Spleen (tissue), 11 donors: ENCODE data around the gene SEC31B. TPM values are rescaled to one million over a fixed set of nuclear protein-coding genes. Genes with fewer than 3 reads are reported as not detected.

Experiments used
- DNase-seq: peaks from one replicate; pipeline ENCODE4 v3.0.0-alpha.2; 2020
- H3K27ac ChIP-seq, 8 donors: fragments of 200-600 bp; sonication (generic) in 7 of 8; 1 replicate in 4 of 8; 2 replicates in 4 of 8; pipeline versions ENCODE4 v1.5.0 to v1.8.0; 2016 to 2021; ENCODE audit warnings: inconsistent platforms in 4 of 8, mild to moderate bottlenecking in 4 of 8, moderate library complexity in 1 of 8
- H3K27me3 ChIP-seq, 7 donors: fragments of 200-600 bp; sonication (generic) in 6 of 7; replicated peaks in 1 of 7; 1 replicate in 4 of 7; 2 replicates in 3 of 7; pipeline versions ENCODE4 v1.5.0 to v1.8.0; 2016 to 2021; ENCODE audit warnings: inconsistent platforms in 3 of 7, mild to moderate bottlenecking in 1 of 7
- H3K36me3 ChIP-seq, 6 donors: fragments of 200-600 bp; sonication (generic) in 5 of 6; 1 replicate in 4 of 6; 2 replicates in 2 of 6; pipeline versions ENCODE4 v1.5.0 to v1.8.0; 2016 to 2021; ENCODE audit warnings: inconsistent platforms in 2 of 6
- H3K4me1 ChIP-seq, 6 donors: fragments of 200-600 bp; sonication (generic) in 5 of 6; 1 replicate in 3 of 6; 2 replicates in 3 of 6; pipeline versions ENCODE4 v1.5.0 to v1.8.0; 2016 to 2021; ENCODE audit warnings: inconsistent platforms in 3 of 6
- H3K4me3 ChIP-seq, 8 donors: fragments of 200-600 bp; sonication (generic) in 7 of 8; 1 replicate in 4 of 8; 2 replicates in 4 of 8; pipeline versions ENCODE4 v1.5.0 to v1.8.0; 2016 to 2021; ENCODE audit warnings: inconsistent platforms in 4 of 8, mild to moderate bottlenecking in 4 of 8, moderate library complexity in 2 of 8
- H3K9me3 ChIP-seq, 8 donors: fragments of 200-600 bp; sonication (generic) in 7 of 8; 1 replicate in 4 of 8; 2 replicates in 4 of 8; pipeline versions ENCODE4 v1.5.0 to v1.8.0; 2016 to 2021; ENCODE audit warnings: inconsistent platforms in 4 of 8
- POLR2A ChIP-seq, 3 donors: fragments of 450-650 bp; IDR thresholded peaks; one replicate each; pipeline ENCODE4 v1.5.1; 2017; ENCODE audit warnings: antibody characterized with exemption in 3 of 3, mild to moderate bottlenecking in 1 of 3
- POLR2AphosphoS5 ChIP-seq, 3 donors: sonication (generic); formaldehyde crosslinking; IDR thresholded peaks; one replicate each; pipeline ENCODE4 v1.5.1; 2017; ENCODE audit warnings: antibody characterized with exemption in 3 of 3
- WGBS, 5 donors: extraction: QIAGEN DNeasy Blood & Tissue Kit in 3 of 5; methylation state at CpG; one replicate each; pipeline versions ENCODE4 v1.1.5 to v1.1.7; 2013 to 2018; 5-methylcytosine and 5-hydroxymethylcytosine counted together
- intact Hi-C: fragments of 100-400 bp; cut with DNase I; formaldehyde crosslinking; loops from one replicate; pipeline ENCODE4 v1.15.0; 2023; ENCODE audit warnings: low total_unique reads
- polyA plus RNA-seq, 3 donors: library from polyadenylated mRNA; stranded (reverse); fragments of 200-250 nt; gene quantifications; one replicate each; pipeline ENCODE4 v1.2.1, GENCODE V29; 2013
- total RNA-seq, 7 donors: library from RNA; depleted of rRNA in 3 of 7; stranded (reverse); fragments of >200 nt in 3 of 7; fragmentation: NEBNext Ultra II Directional in 4 of 7; extraction: Animal tissue kit (Norgen Biotek cat#: 25700) in 4 of 7; gene quantifications; one replicate each; pipeline versions ENCODE4 v1.1.0 to v1.2.1, GENCODE V29; 2016 to 2021
- TF ChIP-seq, protein P1 (sequence below), 11 experiments: fragments of 200-600 bp in 7 of 11; fragments of 450-650 bp in 4 of 11; sonication (generic) in 4 of 11; IDR thresholded peaks in 8 of 11; conservative IDR thresholded peaks in 3 of 11; 1 replicate in 7 of 11; 2 replicates in 4 of 11; pipeline versions ENCODE4 v1.4.0 to v1.8.0; 2016 to 2021; ENCODE audit warnings: antibody characterized with exemption in 11 of 11, inconsistent platforms in 4 of 11, mild to moderate bottlenecking in 1 of 11
- donor health status: healthy with polysubstance abuse.
- donor health status: DM: no; HTN: no; CAD: no; lungs with moderate emphysema.
- donor health status: DM: no; HTN: no; CAD: no.
- donor health status: Bipolar disorder and iron deficiency.
- donor health status: healthy.
- donor health status: DM: no; HTN: no; CAD: no.
- donor health status: DM: yes; HTN: yes; CAD: no.

Gene SEC31B
- total and polyA plus RNA-seq, 10 donors, result 12.0 to 30.7 (median 20.2) TPM

DNA sequence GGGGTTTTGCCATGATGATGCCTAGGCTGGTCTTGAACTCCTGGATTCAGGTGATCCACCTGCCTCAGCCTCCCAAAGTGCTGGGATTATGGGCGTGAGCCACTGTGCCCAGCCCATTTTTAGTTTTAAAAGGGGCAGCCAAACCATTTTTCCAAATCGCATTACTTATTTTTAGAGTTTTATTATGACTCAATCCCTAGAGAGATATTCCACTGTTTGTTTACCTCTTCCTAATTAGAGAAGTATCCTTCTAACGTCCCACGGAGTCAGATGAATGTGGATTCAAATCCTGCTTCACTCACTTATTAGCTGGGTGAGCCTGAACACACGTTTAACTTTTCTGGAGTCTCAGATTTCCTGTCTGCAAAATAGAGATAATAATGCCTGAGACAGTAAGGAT is 41.7 kb downstream of the SEC31B start:
- DNase-seq, result no peak
- intact Hi-C loops, result no loop called here
- Histone ChIP-seq H3K27me3 (peaks cover 0 to 60% (median 14%) of the 10 kb centered on the region in 7 donors), H3K4me1 (peaks cover 11 to 19% (median 17%) of the 10 kb centered on the region in 6 donors), H3K4me3 (no peak overlapping the region), H3K36me3 (no peaks in the 10 kb centered on the region), H3K9me3 (no peaks in the 10 kb centered on the region), H3K27ac (no peak overlapping the region)
- TF ChIP-seq, protein P1, sequence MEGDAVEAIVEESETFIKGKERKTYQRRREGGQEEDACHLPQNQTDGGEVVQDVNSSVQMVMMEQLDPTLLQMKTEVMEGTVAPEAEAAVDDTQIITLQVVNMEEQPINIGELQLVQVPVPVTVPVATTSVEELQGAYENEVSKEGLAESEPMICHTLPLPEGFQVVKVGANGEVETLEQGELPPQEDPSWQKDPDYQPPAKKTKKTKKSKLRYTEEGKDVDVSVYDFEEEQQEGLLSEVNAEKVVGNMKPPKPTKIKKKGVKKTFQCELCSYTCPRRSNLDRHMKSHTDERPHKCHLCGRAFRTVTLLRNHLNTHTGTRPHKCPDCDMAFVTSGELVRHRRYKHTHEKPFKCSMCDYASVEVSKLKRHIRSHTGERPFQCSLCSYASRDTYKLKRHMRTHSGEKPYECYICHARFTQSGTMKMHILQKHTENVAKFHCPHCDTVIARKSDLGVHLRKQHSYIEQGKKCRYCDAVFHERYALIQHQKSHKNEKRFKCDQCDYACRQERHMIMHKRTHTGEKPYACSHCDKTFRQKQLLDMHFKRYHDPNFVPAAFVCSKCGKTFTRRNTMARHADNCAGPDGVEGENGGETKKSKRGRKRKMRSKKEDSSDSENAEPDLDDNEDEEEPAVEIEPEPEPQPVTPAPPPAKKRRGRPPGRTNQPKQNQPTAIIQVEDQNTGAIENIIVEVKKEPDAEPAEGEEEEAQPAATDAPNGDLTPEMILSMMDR (IDR thresholded peaks at IDR 0.05 in 8 of 11, conservative IDR thresholded peaks at IDR 0.05 in 3 of 11), result no peak
- no peak for TF ChIP-seq POLR2A (IDR thresholded peaks at IDR 0.05)
- TF ChIP-seq POLR2AphosphoS5 (IDR thresholded peaks at IDR 0.05), result no peak
- WGBS, 5 donors, result 45 to 52% (median 49%) methylated on average over 5 of the region's 5 CpGs

GRCh38 chr10:100470367-100470766 is 49.3 kb downstream of the SEC31B start:
- no peak overlapping the region for H3K27ac ChIP-seq
- WGBS, 5 donors, result 82 to 93% (median 88%) methylated on average over 3 of the region's 3 CpGs
- no peaks in the 10 kb centered on the region for H3K36me3 ChIP-seq
- intact Hi-C loops, result no loop called here
- no peak for DNase-seq
- H3K9me3 ChIP-seq, result no peaks in the 10 kb centered on the region
- TF ChIP-seq POLR2A (IDR thresholded peaks at IDR 0.05) (no peak), POLR2AphosphoS5 (IDR thresholded peaks at IDR 0.05) (no peak)
- TF ChIP-seq, protein P1 (IDR thresholded peaks at IDR 0.05 in 8 of 11, conservative IDR thresholded peaks at IDR 0.05 in 3 of 11), result no peak
- no peaks in the 10 kb centered on the region for H3K4me1 ChIP-seq
- H3K27me3 ChIP-seq, result peaks cover 0 to 16% (median 0%) of the 10 kb centered on the region in 7 donors
- H3K4me3 ChIP-seq, result no peak overlapping the region

- Histone ChIP-seq H3K4me1 (no peaks in the 10 kb centered on the region), H3K9me3 (no peaks in the 10 kb centered on the region), H3K4me3 (no peak overlapping the region), H3K36me3 (no peaks in the 10 kb centered on the region), H3K27me3 (peaks cover 0 to 16% (median 0%) of the 10 kb centered on the region in 7 donors), H3K27ac (no peak overlapping the region)
- TF ChIP-seq POLR2AphosphoS5 (IDR thresholded peaks at IDR 0.05) (no peak), POLR2A (IDR thresholded peaks at IDR 0.05) (no peak)
- TF ChIP-seq, protein P1 (IDR thresholded peaks at IDR 0.05 in 8 of 11, conservative IDR thresholded peaks at IDR 0.05 in 3 of 11), result no peak
- WGBS, 5 donors, result 80 to 94% (median 88%) methylated on average over 1 of the region's 1 CpG
- no peak for DNase-seq
- intact Hi-C loops, result no loop called here
Observed at GRCh38 chr10:100469756-100470155, 49.9 kb downstream of the SEC31B start.

GRCh38 chr10:100468978-100469377 is 50.7 kb downstream of the SEC31B start:
- Histone ChIP-seq H3K27ac (no peak overlapping the region), H3K36me3 (no peaks in the 10 kb centered on the region), H3K4me1 (no peaks in the 10 kb centered on the region), H3K9me3 (no peaks in the 10 kb centered on the region), H3K27me3 (peaks cover 0 to 16% (median 0%) of the 10 kb centered on the region in 7 donors), H3K4me3 (no peak overlapping the region)
- TF ChIP-seq POLR2A (IDR thresholded peaks at IDR 0.05) (no peak), POLR2AphosphoS5 (IDR thresholded peaks at IDR 0.05) (no peak)
- TF ChIP-seq, protein P1 (IDR thresholded peaks at IDR 0.05 in 8 of 11, conservative IDR thresholded peaks at IDR 0.05 in 3 of 11), result no peak
- DNase-seq, result no peak
- intact Hi-C loops, result no loop called here
